ENCODE measurements around the gene EPS8L3. TPM values are rescaled to one million over a fixed set of nuclear protein-coding genes. Genes with fewer than 3 reads are reported as not detected.

The EPS8L3 gene
- total and polyA plus RNA-seq, 2 of the 4 experiments (the other 2 are of a cell fraction), result not detected

DNA sequence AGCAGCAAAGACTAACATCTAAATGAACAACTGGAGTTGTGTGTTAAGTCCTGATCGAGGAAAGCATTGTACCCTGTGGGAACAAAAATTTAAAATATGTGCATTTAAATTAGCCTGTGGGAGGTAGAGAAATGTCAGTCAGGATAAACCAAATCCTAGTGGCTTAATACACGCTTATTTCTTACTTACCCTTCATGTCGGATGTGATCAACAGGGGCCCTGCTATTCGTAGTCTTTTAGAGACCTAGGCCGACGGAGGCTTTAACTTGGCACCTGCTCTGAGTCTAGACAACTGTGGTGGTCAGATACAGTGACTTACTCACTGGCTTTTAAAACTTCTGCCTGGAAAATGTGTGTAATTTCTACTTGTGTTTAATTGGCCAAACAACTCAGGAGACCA, 33.1 kb downstream of the EPS8L3 start:
- no peak overlapping the region for H3K14ac ChIP-seq (replicated peaks; ENCODE audit: low read depth, low read length)
- dilution Hi-C loops (cut with HindIII; ENCODE audit: low sequenced_read_pairs, unreplicated experiment) (no loop called here), in situ Hi-C loops (cut with MboI; ENCODE audit: low sequenced_read_pairs) (no loop called here), intact Hi-C loops (cut with micrococcal nuclease) (no loop called here)
- H3K9ac ChIP-seq (ENCODE audit: low read depth, low read length), result no peak overlapping the region
- H2AK9ac ChIP-seq (replicated peaks; ENCODE audit: low read depth, low read length, poor library complexity), result no peak overlapping the region
- H2AK5ac ChIP-seq (ENCODE audit: low read depth, low read length), result no peak overlapping the region
- ChIA-PET CTCF (no interaction called here), POLR2A (ENCODE audit: unreplicated experiment) (no interaction called here)
- no peak overlapping the region for H3K27ac ChIP-seq (ENCODE audit: insufficient read depth, low read length)
- H3K4me1 ChIP-seq (ENCODE audit: control insufficient read depth, insufficient read depth, low read length), result no peaks in the 10 kb centered on the region
- H2BK120ac ChIP-seq (ENCODE audit: low read depth, low read length), result no peak overlapping the region
- no TSS peak for BruUV-seq (replicated peaks)
- H3K9me1 ChIP-seq (ENCODE audit: insufficient read depth, low read length), result no peaks in the 10 kb centered on the region
- WGBS, 2 experiments (ENCODE audit: extremely low coverage in 2 of 2, insufficient read length in 1 of 2), result no CpG with 5 or more reads among the region's 6 CpGs
- H3K4me3 ChIP-seq (ENCODE audit: insufficient read depth, low read depth, low read length), result no peak overlapping the region
- H4K8ac ChIP-seq (ENCODE audit: low read depth in 2 of 2, low read length in 2 of 2), result no peak overlapping the region
- peaks cover 7% of the 10 kb centered on the region for H3K27me3 ChIP-seq (ENCODE audit: control insufficient read depth, insufficient read depth, low read length)
- H4K91ac ChIP-seq (ENCODE audit: insufficient read depth, low read depth, low read length), result no peak overlapping the region
- no peak overlapping the region for H3K4ac ChIP-seq (ENCODE audit: low read depth, low read length)
- H2BK5ac ChIP-seq (ENCODE audit: low read depth, low read length, poor library complexity, severe bottlenecking), result no peak overlapping the region
- ATAC-seq (ENCODE audit: low read depth) (no peak), DNase-seq (no peak)
- no peak overlapping the region for H3K4me2 ChIP-seq (ENCODE audit: low read depth, low read length)
- H3K9me3 ChIP-seq (ENCODE audit: control insufficient read depth, insufficient read depth, low read length), result no peaks in the 10 kb centered on the region; the same call in 1 of the 2 replicates
- H3K18ac ChIP-seq (ENCODE audit: low read depth, low read length), result no peak overlapping the region
- no peak overlapping the region for H3K56ac ChIP-seq (ENCODE audit: extremely low read depth, insufficient read depth, low read length)
- no peak for TF ChIP-seq FOS (IDR thresholded peaks at IDR 0.05; ENCODE audit: low read depth, low read length)
- no peak for TF ChIP-seq POLR2A (IDR thresholded peaks at IDR 0.05; ENCODE audit: low read depth, low read length)
- TF ChIP-seq, protein P1, sequence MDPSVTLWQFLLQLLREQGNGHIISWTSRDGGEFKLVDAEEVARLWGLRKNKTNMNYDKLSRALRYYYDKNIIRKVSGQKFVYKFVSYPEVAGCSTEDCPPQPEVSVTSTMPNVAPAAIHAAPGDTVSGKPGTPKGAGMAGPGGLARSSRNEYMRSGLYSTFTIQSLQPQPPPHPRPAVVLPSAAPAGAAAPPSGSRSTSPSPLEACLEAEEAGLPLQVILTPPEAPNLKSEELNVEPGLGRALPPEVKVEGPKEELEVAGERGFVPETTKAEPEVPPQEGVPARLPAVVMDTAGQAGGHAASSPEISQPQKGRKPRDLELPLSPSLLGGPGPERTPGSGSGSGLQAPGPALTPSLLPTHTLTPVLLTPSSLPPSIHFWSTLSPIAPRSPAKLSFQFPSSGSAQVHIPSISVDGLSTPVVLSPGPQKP (IDR thresholded peaks at IDR 0.05; ENCODE audit: borderline replicate concordance, low read depth, low read length), result no peak
- TF ChIP-seq MAFK (IDR thresholded peaks at IDR 0.05; ENCODE audit: low read depth, low read length), result no peak
- no peak for TF ChIP-seq SMC3 (IDR thresholded peaks at IDR 0.05; ENCODE audit: low read depth, low read length)
- TF ChIP-seq, protein P2, sequence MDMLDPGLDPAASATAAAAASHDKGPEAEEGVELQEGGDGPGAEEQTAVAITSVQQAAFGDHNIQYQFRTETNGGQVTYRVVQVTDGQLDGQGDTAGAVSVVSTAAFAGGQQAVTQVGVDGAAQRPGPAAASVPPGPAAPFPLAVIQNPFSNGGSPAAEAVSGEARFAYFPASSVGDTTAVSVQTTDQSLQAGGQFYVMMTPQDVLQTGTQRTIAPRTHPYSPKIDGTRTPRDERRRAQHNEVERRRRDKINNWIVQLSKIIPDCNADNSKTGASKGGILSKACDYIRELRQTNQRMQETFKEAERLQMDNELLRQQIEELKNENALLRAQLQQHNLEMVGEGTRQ (IDR thresholded peaks at IDR 0.05; ENCODE audit: low read depth, low read length), result no peak
- TF ChIP-seq MAZ (IDR thresholded peaks at IDR 0.05; ENCODE audit: borderline replicate concordance, low read depth, low read length), result no peak
- TF ChIP-seq RCOR1 (IDR thresholded peaks at IDR 0.05; ENCODE audit: insufficient replicate concordance, low read length), result no peak
- no peak for TF ChIP-seq NFE2L2 (IDR thresholded peaks at IDR 0.05; ENCODE audit: low read depth, low read length)
- H2BK15ac ChIP-seq (ENCODE audit: low read depth, low read length), result no peak overlapping the region
- no peak overlapping the region for H4K5ac ChIP-seq (ENCODE audit: low read depth, low read length)
- no peak overlapping the region for H3K23ac ChIP-seq (ENCODE audit: low read depth, low read length)
- H4K20me1 ChIP-seq (ENCODE audit: insufficient read depth, low read length), result no peaks in the 10 kb centered on the region
- no peaks in the 10 kb centered on the region for H3K36me3 ChIP-seq (ENCODE audit: control insufficient read depth, insufficient read depth, low read length)
- no peaks in the 10 kb centered on the region for H3K79me1 ChIP-seq (ENCODE audit: low read depth in 1 of 2, low read length in 2 of 2)
- H2AFZ ChIP-seq (replicated peaks; ENCODE audit: low read length, poor library complexity), result no peak overlapping the region
- H2BK20ac ChIP-seq (ENCODE audit: low read depth, low read length), result no peak overlapping the region

All from IMR-90 (cell line).